ENCODE data around the gene NR2E1.

The NR2E1 gene

DNA sequence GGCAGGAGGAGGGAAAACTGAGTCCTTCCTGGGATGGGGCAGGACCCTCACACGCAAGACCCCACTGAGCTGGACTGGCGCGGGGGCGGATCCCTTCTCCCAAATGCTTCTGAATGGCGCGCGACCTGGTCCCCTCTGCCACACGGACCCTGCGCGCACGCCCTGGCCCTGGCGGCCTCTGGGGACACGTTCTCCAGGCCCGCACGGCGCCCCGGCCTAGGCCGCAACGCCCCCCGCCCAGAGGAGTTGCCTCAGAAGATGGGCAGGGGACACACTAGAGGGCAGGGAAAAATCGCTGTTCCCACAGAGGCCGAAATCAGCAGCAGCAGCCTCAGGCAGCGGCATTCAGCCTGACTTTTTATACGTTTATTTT lies 46.1 kb upstream of the NR2E1 start:
- DNase-seq (ENCODE audit: low read depth): no peak
- TF ChIP-seq, protein P1, sequence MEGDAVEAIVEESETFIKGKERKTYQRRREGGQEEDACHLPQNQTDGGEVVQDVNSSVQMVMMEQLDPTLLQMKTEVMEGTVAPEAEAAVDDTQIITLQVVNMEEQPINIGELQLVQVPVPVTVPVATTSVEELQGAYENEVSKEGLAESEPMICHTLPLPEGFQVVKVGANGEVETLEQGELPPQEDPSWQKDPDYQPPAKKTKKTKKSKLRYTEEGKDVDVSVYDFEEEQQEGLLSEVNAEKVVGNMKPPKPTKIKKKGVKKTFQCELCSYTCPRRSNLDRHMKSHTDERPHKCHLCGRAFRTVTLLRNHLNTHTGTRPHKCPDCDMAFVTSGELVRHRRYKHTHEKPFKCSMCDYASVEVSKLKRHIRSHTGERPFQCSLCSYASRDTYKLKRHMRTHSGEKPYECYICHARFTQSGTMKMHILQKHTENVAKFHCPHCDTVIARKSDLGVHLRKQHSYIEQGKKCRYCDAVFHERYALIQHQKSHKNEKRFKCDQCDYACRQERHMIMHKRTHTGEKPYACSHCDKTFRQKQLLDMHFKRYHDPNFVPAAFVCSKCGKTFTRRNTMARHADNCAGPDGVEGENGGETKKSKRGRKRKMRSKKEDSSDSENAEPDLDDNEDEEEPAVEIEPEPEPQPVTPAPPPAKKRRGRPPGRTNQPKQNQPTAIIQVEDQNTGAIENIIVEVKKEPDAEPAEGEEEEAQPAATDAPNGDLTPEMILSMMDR (conservative IDR thresholded peaks at IDR 0.05; ENCODE audit: low read depth, low read length): no peak
- H3K4me3 ChIP-seq (ENCODE audit: low read depth, low read length): no peak overlapping the region

DNA sequence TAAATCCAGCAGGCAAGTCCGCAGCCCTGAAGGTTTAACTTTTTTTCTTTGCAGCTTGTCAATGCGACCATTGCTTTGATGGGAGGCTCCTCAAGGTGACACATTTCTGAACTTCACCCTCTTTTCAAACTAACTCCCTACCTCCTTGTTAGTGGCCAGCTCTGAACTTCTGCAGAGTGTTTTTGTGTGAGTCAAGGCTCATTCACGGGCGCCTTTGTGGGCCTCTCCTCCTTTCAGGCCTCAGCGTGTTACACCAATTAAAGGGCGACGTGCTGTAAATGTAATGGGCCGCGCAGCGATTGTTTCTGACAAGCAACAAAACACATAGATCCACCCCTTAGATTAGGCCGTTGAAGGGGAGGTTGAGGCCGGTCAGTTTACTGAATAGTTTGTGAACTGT lies 45.5 kb upstream of the NR2E1 start:
- DNase-seq (ENCODE audit: low read depth): no peak
- no peak overlapping the region for H3K4me3 ChIP-seq (ENCODE audit: low read depth, low read length)
- TF ChIP-seq, protein P1 (conservative IDR thresholded peaks at IDR 0.05; ENCODE audit: low read depth, low read length): no peak

DNA sequence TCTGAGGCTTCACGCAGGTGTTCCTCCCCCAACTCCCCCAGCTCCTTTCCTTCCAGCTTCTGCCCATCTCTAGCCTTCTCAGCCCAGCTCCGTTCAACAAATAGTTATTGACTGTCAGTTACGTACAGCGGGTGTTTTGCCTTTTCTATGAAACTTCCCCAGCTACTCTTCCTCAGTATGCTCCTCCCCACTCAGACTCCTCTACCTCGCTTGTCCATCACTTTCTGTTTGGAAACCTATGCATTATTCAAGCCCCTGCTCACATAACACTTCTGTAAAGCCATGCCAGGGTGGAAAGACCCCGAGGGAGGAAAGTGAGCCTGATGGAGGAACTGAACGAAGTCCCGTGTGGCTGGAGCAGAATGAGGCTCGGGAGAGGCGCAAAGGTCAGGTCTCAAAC lies 44.2 kb upstream of the NR2E1 start:
- H3K4me3 ChIP-seq (ENCODE audit: low read depth, low read length): no peak overlapping the region
- DNase-seq (ENCODE audit: low read depth): no peak
- TF ChIP-seq, protein P1 (conservative IDR thresholded peaks at IDR 0.05; ENCODE audit: low read depth, low read length): no peak

- TF ChIP-seq, protein P1 (conservative IDR thresholded peaks at IDR 0.05; ENCODE audit: low read depth, low read length): no peak
- no peak for DNase-seq (ENCODE audit: low read depth)
- H3K4me3 ChIP-seq (ENCODE audit: low read depth, low read length): no peak overlapping the region
Measured at GRCh38 chr6:108123481-108123929, 42.3 kb upstream of the NR2E1 start.

DNA sequence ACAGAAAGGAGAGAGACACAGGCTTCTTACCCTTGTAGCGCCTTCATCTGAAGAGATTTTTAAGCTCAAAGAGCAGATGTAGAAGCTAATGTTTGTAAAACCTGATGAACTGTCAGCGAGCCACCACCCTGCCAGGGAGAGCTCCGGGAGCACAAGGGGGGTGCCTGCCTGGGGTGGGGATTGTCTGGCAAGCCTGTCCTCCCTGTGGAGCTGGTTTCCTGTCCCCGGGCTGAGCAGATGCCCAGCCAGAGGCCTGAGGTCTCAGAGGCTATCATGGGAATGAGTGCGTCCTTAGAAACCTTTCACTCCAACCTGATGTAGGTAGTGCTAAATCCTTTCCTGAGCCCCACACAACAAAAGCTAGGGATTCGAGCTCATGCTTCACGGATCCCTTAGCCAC lies 41.9 kb upstream of the NR2E1 start:
- no peak overlapping the region for H3K4me3 ChIP-seq (ENCODE audit: low read depth, low read length)
- no peak for DNase-seq (ENCODE audit: low read depth)
- TF ChIP-seq, protein P1 (conservative IDR thresholded peaks at IDR 0.05; ENCODE audit: low read depth, low read length): no peak

DNA sequence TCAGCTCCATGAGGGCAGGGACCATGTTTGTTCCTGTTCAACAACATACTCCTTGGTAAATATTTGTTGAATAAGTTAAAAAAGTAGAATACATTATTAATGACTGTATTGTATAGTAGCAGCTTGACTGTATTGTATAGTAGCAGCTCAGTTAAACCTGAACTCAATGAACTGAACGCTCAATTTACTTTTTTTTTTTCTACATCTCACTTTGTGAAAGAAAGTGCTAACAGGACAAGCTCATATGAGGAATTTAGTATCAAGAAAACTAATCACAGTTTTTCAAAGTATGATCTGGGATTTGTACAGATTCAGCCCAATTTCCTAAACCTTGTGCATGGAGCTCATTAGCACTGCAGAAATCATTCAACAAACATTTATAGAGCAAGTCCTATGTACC lies 38.8 kb upstream of the NR2E1 start:
- TF ChIP-seq, protein P1 (conservative IDR thresholded peaks at IDR 0.05; ENCODE audit: low read depth, low read length): no peak
- H3K4me3 ChIP-seq (ENCODE audit: low read depth, low read length): no peak overlapping the region
- no peak for DNase-seq (ENCODE audit: low read depth)

DNA sequence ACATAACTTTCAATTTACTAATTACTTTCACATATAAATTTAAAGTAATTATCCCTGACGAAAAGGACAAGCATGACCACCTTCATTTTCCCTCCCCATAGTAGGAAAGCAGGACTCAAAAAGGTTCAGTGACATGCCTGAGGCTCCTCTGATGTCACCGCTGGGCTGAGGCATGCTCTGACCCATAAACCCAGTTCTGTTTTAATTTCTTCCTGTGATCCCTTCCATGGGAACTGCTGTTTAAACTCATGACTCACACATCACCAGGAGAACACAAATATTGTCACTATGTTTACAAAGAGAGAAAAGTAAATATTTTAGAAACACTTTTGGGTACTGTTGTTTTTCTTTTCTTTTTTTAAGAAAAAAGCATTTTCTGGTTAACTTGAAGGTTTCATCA lies 38.0 kb upstream of the NR2E1 start:
- TF ChIP-seq, protein P1 (conservative IDR thresholded peaks at IDR 0.05; ENCODE audit: low read depth, low read length): no peak
- DNase-seq (ENCODE audit: low read depth): no peak
- H3K4me3 ChIP-seq (ENCODE audit: low read depth, low read length): no peak overlapping the region

All from choroid plexus epithelial cell (primary cell).